GM12878 (cell line): Measurements from ENCODE around the gene BAZ2A. TPM values are rescaled to one million over a fixed set of nuclear protein-coding genes. Genes with fewer than 3 reads are reported as not detected.

Experiments used
- ATF3 ChIP-seq: IDR thresholded peaks from 2 replicates; pipeline ENCODE4 v1.6.1; 2011; ENCODE audit warnings: low read depth, mild to moderate bottlenecking, low read length, moderate library complexity, borderline replicate concordance; ENCODE audit errors: extremely low read depth
- BHLHE40 ChIP-seq, 2 experiments: fragments of 450-650 bp in 1 of 2; IDR thresholded peaks; 2 replicates each; pipeline ENCODE4 v1.6.1; 2011 to 2017; ENCODE audit warnings: low read depth in 2 of 2, borderline replicate concordance in 1 of 2, improper control_type of control experiment in 1 of 2, low read length in 1 of 2, mild to moderate bottlenecking in 1 of 2
- BRCA1 ChIP-seq: IDR thresholded peaks from 2 replicates; pipeline ENCODE4 v1.6.1; 2011; ENCODE audit warnings: low read depth, low read length, improper control_type of control experiment
- CBX5 ChIP-seq: sonication (generic); IDR thresholded peaks from 2 replicates; pipeline ENCODE4 v1.6.1; 2016; ENCODE audit warnings: low read depth, moderate library complexity, mild to moderate bottlenecking, inconsistent platforms
- ELK1 ChIP-seq: IDR thresholded peaks from 2 replicates; pipeline ENCODE4 v1.6.1; 2012; ENCODE audit warnings: low read depth, low read length, improper control_type of control experiment
- FOS ChIP-seq: IDR thresholded peaks from 3 replicates; pipeline ENCODE4 v1.6.1; 2011; ENCODE audit warnings: borderline replicate concordance; ENCODE audit not compliant: insufficient read length; ENCODE audit errors: extremely low read depth
- GATAD2B ChIP-seq: fragments of 450-650 bp; conservative IDR thresholded peaks from 2 replicates; pipeline ENCODE4 v1.6.1; 2017; ENCODE audit warnings: low read depth, mild to moderate bottlenecking, moderate library complexity
- HDAC2 ChIP-seq: fragments of 200-600 bp; sonication (generic); IDR thresholded peaks from 2 replicates; pipeline ENCODE4 v1.6.1; 2017
- IRF5 ChIP-seq: fragments of 450-650 bp; IDR thresholded peaks from 2 replicates; pipeline ENCODE4 v1.6.1; 2017; ENCODE audit warnings: borderline replicate concordance
- KDM1A ChIP-seq: fragments of 200-600 bp; sonication (generic); IDR thresholded peaks from 2 replicates; pipeline ENCODE4 v1.6.1; 2016; ENCODE audit warnings: borderline replicate concordance
- KLF5 ChIP-seq: fragments of 450-650 bp; IDR thresholded peaks from 2 replicates; pipeline ENCODE4 v1.6.1; 2014; ENCODE audit warnings: mild to moderate bottlenecking; ENCODE audit not compliant: partially characterized antibody
- LARP7 ChIP-seq: fragments of 450-650 bp; IDR thresholded peaks from 2 replicates; pipeline ENCODE4 v1.6.1; 2017; ENCODE audit warnings: mild to moderate bottlenecking
- MYC ChIP-seq: IDR thresholded peaks from 2 replicates; pipeline ENCODE4 v1.6.1; 2011; ENCODE audit warnings: mild to moderate bottlenecking, low read length, moderate library complexity, inconsistent platforms; ENCODE audit not compliant: insufficient read depth, insufficient replicate concordance, insufficient read length, severe bottlenecking
- NFIC ChIP-seq: IDR thresholded peaks from 2 replicates; pipeline ENCODE4 v1.6.1; 2012; ENCODE audit warnings: low read depth, mild to moderate bottlenecking, inconsistent platforms, low read length, moderate library complexity
- NFXL1 ChIP-seq: fragments of 450-650 bp; IDR thresholded peaks from 2 replicates; pipeline ENCODE4 v1.6.1; 2017; ENCODE audit warnings: antibody characterized with exemption, mild to moderate bottlenecking, borderline replicate concordance
- NRF1 ChIP-seq: conservative IDR thresholded peaks from 2 replicates; pipeline ENCODE4 v1.6.1; 2011; ENCODE audit warnings: mild to moderate bottlenecking, low read depth, low read length, improper control_type of control experiment
- PAX5 ChIP-seq: IDR thresholded peaks from 2 replicates; pipeline ENCODE4 v1.6.1; 2011; ENCODE audit warnings: low read depth, low read length, borderline replicate concordance
- POLR2AphosphoS2 ChIP-seq: IDR thresholded peaks from 2 replicates; pipeline ENCODE4 v1.6.1; 2011; ENCODE audit warnings: low read depth, mild to moderate bottlenecking, low read length, improper control_type of control experiment, moderate library complexity
- RBBP5 ChIP-seq: fragments of 200-600 bp; sonication (generic); conservative IDR thresholded peaks from 2 replicates; pipeline ENCODE4 v1.6.1; 2016
- RELB ChIP-seq: fragments of 450-650 bp; IDR thresholded peaks from 2 replicates; pipeline ENCODE4 v1.6.1; 2017; ENCODE audit warnings: low read depth, mild to moderate bottlenecking, moderate library complexity
- SMAD1 ChIP-seq: fragments of 450-650 bp; IDR thresholded peaks from 2 replicates; pipeline ENCODE4 v1.6.1; 2018; ENCODE audit warnings: mild to moderate bottlenecking, low read depth; ENCODE audit not compliant: partially characterized antibody
- SMC3 ChIP-seq: IDR thresholded peaks from 2 replicates; pipeline ENCODE4 v1.6.1; 2011; ENCODE audit warnings: low read length, improper control_type of control experiment, borderline replicate concordance
- TCF3 ChIP-seq: IDR thresholded peaks from 2 replicates; pipeline ENCODE4 v1.6.1; 2012; ENCODE audit warnings: low read depth, mild to moderate bottlenecking, low read length, borderline replicate concordance; ENCODE audit not compliant: insufficient read depth
- TCF7 ChIP-seq: IDR thresholded peaks from 2 replicates; pipeline ENCODE4 v1.6.1; 2014; ENCODE audit warnings: antibody characterized with exemption, borderline replicate concordance
- WRNIP1 ChIP-seq: IDR thresholded peaks from 2 replicates; pipeline ENCODE4 v1.6.1; 2011; ENCODE audit warnings: low read depth, low read length, improper control_type of control experiment, borderline replicate concordance
- ZNF217 ChIP-seq: fragments of 450-650 bp; IDR thresholded peaks from 2 replicates; pipeline ENCODE4 v1.6.1; 2017; ENCODE audit warnings: antibody characterized with exemption, mild to moderate bottlenecking
- ZNF622 ChIP-seq: fragments of 450-650 bp; IDR thresholded peaks from 2 replicates; pipeline ENCODE4 v1.6.1; 2017; ENCODE audit warnings: mild to moderate bottlenecking, inconsistent platforms
- ZZZ3 ChIP-seq: IDR thresholded peaks from 2 replicates; pipeline ENCODE4 v1.6.1; 2011; ENCODE audit warnings: low read depth; ENCODE audit not compliant: control insufficient read depth, insufficient read length
- polyA plus RNA-seq, 11 experiments: library from polyadenylated mRNA; depleted of rRNA in 4 of 11; unstranded in 6 of 11; stranded (reverse) in 5 of 11; fragments of >200 nt; fragmentation: Nextera tagmentation in 4 of 11; fragmentation: Illumina TruSeq in 1 of 11; extraction: Ambion mirVana in 4 of 11; extraction: Trizol in 1 of 11; gene quantifications; 1 replicate in 1 of 11; 2 replicates in 10 of 11; pipeline versions ENCODE4 v1.2.1 to v1.2.3, GENCODE V29; 2011 to 2016; ENCODE audit warnings: inconsistent platforms in 2 of 11, missing spikeins in 2 of 11, low read depth in 1 of 11
- total RNA-seq, 4 experiments: library from RNA; depleted of rRNA in 3 of 4; stranded (reverse); fragments of >200 nt in 3 of 4; fragmentation: Illumina TruSeq in 1 of 4; extraction: Trizol in 1 of 4; gene quantifications; 2 replicates each; pipeline versions ENCODE4 v1.2.1 to v1.2.3, GENCODE V29; 2013 to 2021

BAZ2A gene
- total and polyA plus RNA-seq, 10 of the 15 experiments (the other 5 are each of a cell fraction or from before 2014, with no cell fraction given): 4.8 to 90.2 (median 29.9) TPM

- TF ChIP-seq BRCA1 (no peak), POLR2AphosphoS2 (no peak), IRF5 (no peak), PAX5 (no peak), BHLHE40 (IDR thresholded peaks at IDR 0.05; ENCODE audit: borderline replicate concordance in 1 of 2, low read depth in 2 of 2, low read length in 1 of 2) (no peak), NRF1 (no peak), NFIC (no peak), SMC3 (no peak), RELB (peak; percentile 73), ELK1 (no peak), HDAC2 (no peak), LARP7 (no peak; the same call in 1 of the 2 replicates), WRNIP1 (0 out of 2 replicates have a peak, but pooled peaks have one; percentile 18), KLF5 (no peak), TCF7 (no peak), MYC (no peak), FOS (no peak), SMAD1 (no peak), ATF3 (no peak), ZZZ3 (no peak), NFXL1 (no peak), ZNF217 (no peak), GATAD2B (0 out of 2 replicates have a peak, but pooled peaks have one; percentile 62), RBBP5 (no peak), CBX5 (no peak), KDM1A (no peak), TCF3 (peak; percentile 71; the same call in 1 of the 2 replicates), ZNF622 (no peak)
Observed at GRCh38 chr12:56628671-56629458, 1.3 kb downstream of the BAZ2A start (continued).
